ENCODE measurements around the gene INCENP. TPM values are rescaled to one million over a fixed set of nuclear protein-coding genes. Genes with fewer than 3 reads are reported as not detected.

The INCENP gene
- total and polyA plus RNA-seq, 2 experiments from 2014 or later = 35.6 to 131 TPM

- Histone ChIP-seq H2AFZ (no peak overlapping the region), H3K79me2 (replicated peaks; ENCODE audit: insufficient read depth) (peaks cover 31% of the 10 kb centered on the region), H3K4me3 (no peak overlapping the region), H3F3A (replicated peaks; ENCODE audit: low read depth) (no peaks in the 10 kb centered on the region), H3K27me3 (ENCODE audit: insufficient read depth) (no peaks in the 10 kb centered on the region), H4K20me1 (replicated peaks; ENCODE audit: insufficient read depth) (peaks cover 10% of the 10 kb centered on the region; the same call in 1 of the 2 replicates), H3K27ac (ENCODE audit: low read depth) (no peak overlapping the region), H3K36me3 (ENCODE audit: insufficient read depth) (peaks cover 7% of the 10 kb centered on the region; the same call in 1 of the 2 replicates), H3K9me2 (ENCODE audit: insufficient read depth) (no peaks in the 10 kb centered on the region), H3K4me1 (ENCODE audit: insufficient read depth) (no peaks in the 10 kb centered on the region), H3K4me2 (no peak overlapping the region)
- peaks cover 18% of the 10 kb centered on the region for H3K27me3 Mint-ChIP-seq (ENCODE audit: insufficient read depth, low read depth, poor library complexity)
- TF ChIP-seq ETS1 (IDR thresholded peaks at IDR 0.05) (no peak), ZNF114 (CRISPR knock-in tag; IDR thresholded peaks at IDR 0.05) (no peak), CREB1 (CRISPR knock-in tag; IDR thresholded peaks at IDR 0.05; ENCODE audit: low read depth) (no peak), EZH2 (IDR thresholded peaks at IDR 0.05; ENCODE audit: low read depth, unreplicated experiment) (no peak), JUNB (IDR thresholded peaks at IDR 0.05; ENCODE audit: unreplicated experiment) (no peak), STAT1 (IDR thresholded peaks at IDR 0.05; ENCODE audit: unreplicated experiment) (no peak), POLR2AphosphoS5 (IDR thresholded peaks at IDR 0.05; ENCODE audit: low read depth) (no peak), EZH2phosphoT487 (IDR thresholded peaks at IDR 0.05; ENCODE audit: unreplicated experiment) (no peak), REST (IDR thresholded peaks at IDR 0.05; ENCODE audit: unreplicated experiment) (no peak), NANOG (IDR thresholded peaks at IDR 0.05; ENCODE audit: borderline replicate concordance) (no peak), ZNF331 (CRISPR knock-in tag; IDR thresholded peaks at IDR 0.05; ENCODE audit: low read depth) (no peak)
- TF ChIP-seq, protein P1, sequence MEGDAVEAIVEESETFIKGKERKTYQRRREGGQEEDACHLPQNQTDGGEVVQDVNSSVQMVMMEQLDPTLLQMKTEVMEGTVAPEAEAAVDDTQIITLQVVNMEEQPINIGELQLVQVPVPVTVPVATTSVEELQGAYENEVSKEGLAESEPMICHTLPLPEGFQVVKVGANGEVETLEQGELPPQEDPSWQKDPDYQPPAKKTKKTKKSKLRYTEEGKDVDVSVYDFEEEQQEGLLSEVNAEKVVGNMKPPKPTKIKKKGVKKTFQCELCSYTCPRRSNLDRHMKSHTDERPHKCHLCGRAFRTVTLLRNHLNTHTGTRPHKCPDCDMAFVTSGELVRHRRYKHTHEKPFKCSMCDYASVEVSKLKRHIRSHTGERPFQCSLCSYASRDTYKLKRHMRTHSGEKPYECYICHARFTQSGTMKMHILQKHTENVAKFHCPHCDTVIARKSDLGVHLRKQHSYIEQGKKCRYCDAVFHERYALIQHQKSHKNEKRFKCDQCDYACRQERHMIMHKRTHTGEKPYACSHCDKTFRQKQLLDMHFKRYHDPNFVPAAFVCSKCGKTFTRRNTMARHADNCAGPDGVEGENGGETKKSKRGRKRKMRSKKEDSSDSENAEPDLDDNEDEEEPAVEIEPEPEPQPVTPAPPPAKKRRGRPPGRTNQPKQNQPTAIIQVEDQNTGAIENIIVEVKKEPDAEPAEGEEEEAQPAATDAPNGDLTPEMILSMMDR (conservative IDR thresholded peaks at IDR 0.05; ENCODE audit: low read depth in 2 of 2) = no peak
- TF ChIP-seq, protein P2, sequence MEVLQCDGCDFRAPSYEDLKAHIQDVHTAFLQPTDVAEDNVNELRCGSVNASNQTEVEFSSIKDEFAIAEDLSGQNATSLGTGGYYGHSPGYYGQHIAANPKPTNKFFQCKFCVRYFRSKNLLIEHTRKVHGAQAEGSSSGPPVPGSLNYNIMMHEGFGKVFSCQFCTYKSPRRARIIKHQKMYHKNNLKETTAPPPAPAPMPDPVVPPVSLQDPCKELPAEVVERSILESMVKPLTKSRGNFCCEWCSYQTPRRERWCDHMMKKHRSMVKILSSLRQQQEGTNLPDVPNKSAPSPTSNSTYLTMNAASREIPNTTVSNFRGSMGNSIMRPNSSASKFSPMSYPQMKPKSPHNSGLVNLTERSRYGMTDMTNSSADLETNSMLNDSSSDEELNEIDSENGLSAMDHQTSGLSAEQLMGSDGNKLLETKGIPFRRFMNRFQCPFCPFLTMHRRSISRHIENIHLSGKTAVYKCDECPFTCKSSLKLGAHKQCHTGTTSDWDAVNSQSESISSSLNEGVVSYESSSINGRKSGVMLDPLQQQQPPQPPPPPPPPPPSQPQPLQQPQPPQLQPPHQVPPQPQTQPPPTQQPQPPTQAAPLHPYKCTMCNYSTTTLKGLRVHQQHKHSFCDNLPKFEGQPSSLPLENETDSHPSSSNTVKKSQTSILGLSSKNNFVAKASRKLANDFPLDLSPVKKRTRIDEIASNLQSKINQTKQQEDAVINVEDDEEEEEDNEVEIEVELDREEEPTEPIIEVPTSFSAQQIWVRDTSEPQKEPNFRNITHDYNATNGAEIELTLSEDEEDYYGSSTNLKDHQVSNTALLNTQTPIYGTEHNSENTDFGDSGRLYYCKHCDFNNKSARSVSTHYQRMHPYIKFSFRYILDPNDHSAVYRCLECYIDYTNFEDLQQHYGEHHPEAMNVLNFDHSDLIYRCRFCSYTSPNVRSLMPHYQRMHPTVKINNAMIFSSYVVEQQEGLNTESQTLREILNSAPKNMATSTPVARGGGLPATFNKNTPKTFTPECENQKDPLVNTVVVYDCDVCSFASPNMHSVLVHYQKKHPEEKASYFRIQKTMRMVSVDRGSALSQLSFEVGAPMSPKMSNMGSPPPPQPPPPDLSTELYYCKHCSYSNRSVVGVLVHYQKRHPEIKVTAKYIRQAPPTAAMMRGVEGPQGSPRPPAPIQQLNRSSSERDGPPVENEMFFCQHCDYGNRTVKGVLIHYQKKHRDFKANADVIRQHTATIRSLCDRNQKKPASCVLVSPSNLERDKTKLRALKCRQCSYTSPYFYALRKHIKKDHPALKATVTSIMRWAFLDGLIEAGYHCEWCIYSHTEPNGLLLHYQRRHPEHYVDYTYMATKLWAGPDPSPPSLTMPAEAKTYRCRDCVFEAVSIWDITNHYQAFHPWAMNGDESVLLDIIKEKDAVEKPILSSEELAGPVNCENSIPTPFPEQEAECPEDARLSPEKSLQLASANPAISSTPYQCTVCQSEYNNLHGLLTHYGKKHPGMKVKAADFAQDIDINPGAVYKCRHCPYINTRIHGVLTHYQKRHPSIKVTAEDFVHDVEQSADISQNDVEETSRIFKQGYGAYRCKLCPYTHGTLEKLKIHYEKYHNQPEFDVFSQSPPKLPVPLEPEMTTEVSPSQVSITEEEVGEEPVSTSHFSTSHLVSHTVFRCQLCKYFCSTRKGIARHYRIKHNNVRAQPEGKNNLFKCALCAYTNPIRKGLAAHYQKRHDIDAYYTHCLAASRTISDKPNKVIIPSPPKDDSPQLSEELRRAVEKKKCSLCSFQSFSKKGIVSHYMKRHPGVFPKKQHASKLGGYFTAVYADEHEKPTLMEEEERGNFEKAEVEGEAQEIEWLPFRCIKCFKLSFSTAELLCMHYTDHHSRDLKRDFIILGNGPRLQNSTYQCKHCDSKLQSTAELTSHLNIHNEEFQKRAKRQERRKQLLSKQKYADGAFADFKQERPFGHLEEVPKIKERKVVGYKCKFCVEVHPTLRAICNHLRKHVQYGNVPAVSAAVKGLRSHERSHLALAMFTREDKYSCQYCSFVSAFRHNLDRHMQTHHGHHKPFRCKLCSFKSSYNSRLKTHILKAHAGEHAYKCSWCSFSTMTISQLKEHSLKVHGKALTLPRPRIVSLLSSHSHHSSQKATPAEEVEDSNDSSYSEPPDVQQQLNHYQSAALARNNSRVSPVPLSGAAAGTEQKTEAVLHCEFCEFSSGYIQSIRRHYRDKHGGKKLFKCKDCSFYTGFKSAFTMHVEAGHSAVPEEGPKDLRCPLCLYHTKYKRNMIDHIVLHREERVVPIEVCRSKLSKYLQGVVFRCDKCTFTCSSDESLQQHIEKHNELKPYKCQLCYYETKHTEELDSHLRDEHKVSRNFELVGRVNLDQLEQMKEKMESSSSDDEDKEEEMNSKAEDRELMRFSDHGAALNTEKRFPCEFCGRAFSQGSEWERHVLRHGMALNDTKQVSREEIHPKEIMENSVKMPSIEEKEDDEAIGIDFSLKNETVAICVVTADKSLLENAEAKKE (CRISPR knock-in tag; IDR thresholded peaks at IDR 0.05) = no peak
- H3K9me3 Mint-ChIP-seq = no peaks in the 10 kb centered on the region
- no peak overlapping the region for H3K4me3 Mint-ChIP-seq
- peaks cover 54% of the 10 kb centered on the region for H3K36me3 Mint-ChIP-seq (ENCODE audit: low read depth)
- ATAC-seq (no peak), DNase-seq (ENCODE audit: low spot score) (no peak)
- no peak overlapping the region for H3K27ac Mint-ChIP-seq
- H3K4me1 Mint-ChIP-seq = no peaks in the 10 kb centered on the region
These were observed 15.9 kb downstream of the INCENP start for GRCh38 chr11:62139526-62140303.

Data from GM23338 (cell line).